Body of pancreas (tissue), 4 donors: ENCODE data around the gene TEAD3.

Source experiments
- CTCF ChIP-seq, 7 experiments: fragments of 450-650 bp in 4 of 7; fragments of 200-600 bp in 3 of 7; sonication (generic) in 3 of 7; IDR thresholded peaks; one replicate each; pipeline ENCODE4 v1.5.1; 2016 to 2019; ENCODE audit warnings: antibody characterized with exemption in 7 of 7
- POLR2A ChIP-seq, 3 donors: fragments of 450-650 bp; IDR thresholded peaks; one replicate each; pipeline ENCODE4 v1.6.1; 2016; ENCODE audit warnings: antibody characterized with exemption in 3 of 3, mild to moderate bottlenecking in 2 of 3

- TF ChIP-seq CTCF (IDR thresholded peaks at IDR 0.05) (no peak), POLR2A (IDR thresholded peaks at IDR 0.05) (no peak)
Measured at GRCh38 chr6:35476004-35476403, 20.9 kb downstream of the TEAD3 start.
